GM19328 (cell line): Measurements from ENCODE around the gene SCYL1.

Source experiments
- ATAC-seq: cut with Tn5 transposase; IDR thresholded peaks from one replicate; pipeline ENCODE4 v1.9.1; 2021; ENCODE audit warnings: mild to moderate bottlenecking, moderate library complexity; ENCODE audit not compliant: unreplicated experiment

SCYL1 gene

DNA sequence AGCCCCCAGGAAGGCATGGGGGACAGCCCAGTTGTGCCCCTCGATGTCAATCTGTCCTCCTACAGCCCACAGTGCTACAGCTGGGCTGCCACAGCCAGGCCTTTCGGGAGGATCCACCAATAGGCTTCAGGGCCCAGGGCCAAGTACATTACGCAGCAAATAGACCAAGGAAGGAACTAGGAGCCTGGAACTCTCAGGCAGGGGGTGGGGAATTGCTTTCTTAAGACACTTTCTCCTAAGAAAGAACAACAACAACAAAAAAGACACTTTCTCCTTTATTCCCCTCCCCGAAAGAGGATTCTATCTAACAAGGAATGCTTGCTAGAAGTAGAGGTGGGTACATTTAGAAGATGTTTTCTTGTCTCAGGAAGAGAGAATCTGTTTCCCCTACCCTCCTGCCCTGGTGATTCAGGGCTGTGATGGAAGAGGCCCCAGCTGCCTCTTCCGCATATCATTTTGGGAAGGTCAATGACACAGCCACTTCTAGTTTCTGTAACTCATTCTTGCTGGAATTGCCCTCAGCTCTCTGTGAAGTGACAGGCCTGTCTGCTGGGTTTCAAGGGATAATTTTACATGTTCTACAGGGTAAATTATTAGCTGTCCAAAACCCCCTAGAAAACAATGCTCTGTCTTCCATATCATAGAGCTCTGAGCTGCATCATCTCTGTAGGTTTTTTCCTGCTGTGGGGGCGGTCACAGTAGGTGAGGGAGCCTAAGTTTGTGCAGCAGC, 32.1 kb upstream of the SCYL1 start:
- no peak for ATAC-seq

- no peak for ATAC-seq
These were observed 31.3 kb upstream of the SCYL1 start for GRCh38 chr11:65493367-65494176.

- ATAC-seq, result no peak
These were observed 28.4 kb upstream of the SCYL1 start for GRCh38 chr11:65496304-65497140.

- ATAC-seq, result peak; percentile 60
These were observed 27.5 kb upstream of the SCYL1 start for GRCh38 chr11:65497141-65498041.

GRCh38 chr11:65498042-65498726, 26.7 kb upstream of the SCYL1 start:
- no peak for ATAC-seq

GRCh38 chr11:65498727-65498976, 26.2 kb upstream of the SCYL1 start:
- ATAC-seq, result no peak

- no peak for ATAC-seq
These were observed 25.7 kb upstream of the SCYL1 start, which contains the start of gene MALAT1 for GRCh38 chr11:65498977-65499712. TSS of gene MALAT1 (plus strand) at chr11:65499045.

GRCh38 chr11:65499713-65500386, 25.0 kb upstream of the SCYL1 start:
- ATAC-seq, result no peak

DNA sequence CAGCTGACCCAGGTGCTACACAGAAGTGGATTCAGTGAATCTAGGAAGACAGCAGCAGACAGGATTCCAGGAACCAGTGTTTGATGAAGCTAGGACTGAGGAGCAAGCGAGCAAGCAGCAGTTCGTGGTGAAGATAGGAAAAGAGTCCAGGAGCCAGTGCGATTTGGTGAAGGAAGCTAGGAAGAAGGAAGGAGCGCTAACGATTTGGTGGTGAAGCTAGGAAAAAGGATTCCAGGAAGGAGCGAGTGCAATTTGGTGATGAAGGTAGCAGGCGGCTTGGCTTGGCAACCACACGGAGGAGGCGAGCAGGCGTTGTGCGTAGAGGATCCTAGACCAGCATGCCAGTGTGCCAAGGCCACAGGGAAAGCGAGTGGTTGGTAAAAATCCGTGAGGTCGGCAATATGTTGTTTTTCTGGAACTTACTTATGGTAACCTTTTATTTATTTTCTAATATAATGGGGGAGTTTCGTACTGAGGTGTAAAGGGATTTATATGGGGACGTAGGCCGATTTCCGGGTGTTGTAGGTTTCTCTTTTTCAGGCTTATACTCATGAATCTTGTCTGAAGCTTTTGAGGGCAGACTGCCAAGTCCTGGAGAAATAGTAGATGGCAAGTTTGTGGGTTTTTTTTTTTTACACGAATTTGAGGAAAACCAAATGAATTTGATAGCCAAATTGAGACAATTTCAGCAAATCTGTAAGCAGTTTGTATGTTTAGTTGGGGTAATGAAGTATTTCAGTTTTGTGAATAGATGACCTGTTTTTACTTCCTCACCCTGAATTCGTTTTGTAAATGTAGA, 24.3 kb upstream of the SCYL1 start:
- ATAC-seq, result no peak

DNA sequence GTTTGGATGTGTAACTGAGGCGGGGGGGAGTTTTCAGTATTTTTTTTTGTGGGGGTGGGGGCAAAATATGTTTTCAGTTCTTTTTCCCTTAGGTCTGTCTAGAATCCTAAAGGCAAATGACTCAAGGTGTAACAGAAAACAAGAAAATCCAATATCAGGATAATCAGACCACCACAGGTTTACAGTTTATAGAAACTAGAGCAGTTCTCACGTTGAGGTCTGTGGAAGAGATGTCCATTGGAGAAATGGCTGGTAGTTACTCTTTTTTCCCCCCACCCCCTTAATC, 23.8 kb upstream of the SCYL1 start:
- no peak for ATAC-seq

GRCh38 chr11:65501472-65502273, 23.2 kb upstream of the SCYL1 start:
- no peak for ATAC-seq

DNA sequence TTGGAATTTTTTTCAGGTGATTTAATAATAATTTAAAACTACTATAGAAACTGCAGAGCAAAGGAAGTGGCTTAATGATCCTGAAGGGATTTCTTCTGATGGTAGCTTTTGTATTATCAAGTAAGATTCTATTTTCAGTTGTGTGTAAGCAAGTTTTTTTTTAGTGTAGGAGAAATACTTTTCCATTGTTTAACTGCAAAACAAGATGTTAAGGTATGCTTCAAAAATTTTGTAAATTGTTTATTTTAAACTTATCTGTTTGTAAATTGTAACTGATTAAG, 22.7 kb upstream of the SCYL1 start:
- no peak for ATAC-seq

DNA sequence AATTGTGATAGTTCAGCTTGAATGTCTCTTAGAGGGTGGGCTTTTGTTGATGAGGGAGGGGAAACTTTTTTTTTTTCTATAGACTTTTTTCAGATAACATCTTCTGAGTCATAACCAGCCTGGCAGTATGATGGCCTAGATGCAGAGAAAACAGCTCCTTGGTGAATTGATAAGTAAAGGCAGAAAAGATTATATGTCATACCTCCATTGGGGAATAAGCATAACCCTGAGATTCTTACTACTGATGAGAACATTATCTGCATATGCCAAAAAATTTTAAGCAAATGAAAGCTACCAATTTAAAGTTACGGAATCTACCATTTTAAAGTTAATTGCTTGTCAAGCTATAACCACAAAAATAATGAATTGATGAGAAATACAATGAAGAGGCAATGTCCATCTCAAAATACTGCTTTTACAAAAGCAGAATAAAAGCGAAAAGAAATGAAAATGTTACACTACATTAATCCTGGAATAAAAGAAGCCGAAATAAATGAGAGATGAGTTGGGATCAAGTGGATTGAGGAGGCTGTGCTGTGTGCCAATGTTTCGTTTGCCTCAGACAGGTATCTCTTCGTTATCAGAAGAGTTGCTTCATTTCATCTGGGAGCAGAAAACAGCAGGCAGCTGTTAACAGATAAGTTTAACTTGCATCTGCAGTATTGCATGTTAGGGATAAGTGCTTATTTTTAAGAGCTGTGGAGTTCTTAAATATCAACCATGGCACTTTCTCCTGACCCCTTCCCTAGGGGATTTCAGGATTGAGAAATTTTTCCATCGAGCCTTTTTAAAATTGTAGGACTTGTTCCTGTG, 22.1 kb upstream of the SCYL1 start:
- no peak for ATAC-seq

- no peak for ATAC-seq
These were observed 21.4 kb upstream of the SCYL1 start for GRCh38 chr11:65503368-65503948.

- ATAC-seq, result no peak
These were observed 20.8 kb upstream of the SCYL1 start for GRCh38 chr11:65503949-65504673.
